GM15510 (cell line): Measurements from ENCODE around the gene RS1.

ENCODE experiments used
- POLR2A ChIP-seq: IDR thresholded peaks from 3 replicates; pipeline ENCODE4 v1.6.1; 2011; ENCODE audit warnings: borderline replicate concordance; ENCODE audit not compliant: insufficient read length; ENCODE audit errors: extremely low read depth

The RS1 gene

GRCh38 chrX:18643853-18644252 is 28.1 kb downstream of the RS1 start:
- no peak for TF ChIP-seq POLR2A

- TF ChIP-seq POLR2A, result no peak
These were observed 28.7 kb downstream of the RS1 start for GRCh38 chrX:18643243-18643642.

- no peak for TF ChIP-seq POLR2A
These were observed 31.2 kb downstream of the RS1 start for GRCh38 chrX:18640686-18641085.

GRCh38 chrX:18639280-18639679 is 32.6 kb downstream of the RS1 start:
- no peak for TF ChIP-seq POLR2A

GRCh38 chrX:18638398-18638797 is 33.5 kb downstream of the RS1 start:
- no peak for TF ChIP-seq POLR2A

- TF ChIP-seq POLR2A, result no peak
These were observed 41.0 kb downstream of the RS1 start for GRCh38 chrX:18630934-18631333.

GRCh38 chrX:18624599-18624998 is 47.3 kb downstream of the RS1 start:
- TF ChIP-seq POLR2A, result no peak

GRCh38 chrX:18620349-18620748 is 51.6 kb downstream of the RS1 start:
- no peak for TF ChIP-seq POLR2A

GRCh38 chrX:18619288-18619687 is 52.6 kb downstream of the RS1 start:
- TF ChIP-seq POLR2A, result no peak

GRCh38 chrX:18617407-18617750 is 54.5 kb downstream of the RS1 start:
- no peak for TF ChIP-seq POLR2A

- no peak for TF ChIP-seq POLR2A
These were observed 55.1 kb downstream of the RS1 start for GRCh38 chrX:18616688-18617406.

- no peak for TF ChIP-seq POLR2A
These were observed 57.8 kb downstream of the RS1 start for GRCh38 chrX:18613930-18614639.

- TF ChIP-seq POLR2A, result no peak
These were observed 63.9 kb downstream of the RS1 start for GRCh38 chrX:18607966-18608365.

- TF ChIP-seq POLR2A, result no peak
These were observed 73.5 kb downstream of the RS1 start for GRCh38 chrX:18598413-18598812.

- TF ChIP-seq POLR2A, result no peak
These were observed 75.8 kb downstream of the RS1 start for GRCh38 chrX:18596096-18596495.

- TF ChIP-seq POLR2A, result no peak
These were observed 77.8 kb downstream of the RS1 start for GRCh38 chrX:18594079-18594478.
